HG03354 (cell line): ENCODE data around the gene MORN1.
A peak's percentile ranks its signal among the peaks of the same experiment; 100 is the strongest.
"Not testable (repeated sequence)": the region's sequence is repeated elsewhere in the genome, so short reads cannot be mapped to it uniquely, and the experiment has no call there.

Source experiments
- ATAC-seq: cut with Tn5 transposase; IDR thresholded peaks from one replicate; pipeline ENCODE4 v1.9.1; 2021; ENCODE audit warnings: mild to moderate bottlenecking; ENCODE audit not compliant: unreplicated experiment, poor library complexity, severe bottlenecking

The MORN1 gene

DNA sequence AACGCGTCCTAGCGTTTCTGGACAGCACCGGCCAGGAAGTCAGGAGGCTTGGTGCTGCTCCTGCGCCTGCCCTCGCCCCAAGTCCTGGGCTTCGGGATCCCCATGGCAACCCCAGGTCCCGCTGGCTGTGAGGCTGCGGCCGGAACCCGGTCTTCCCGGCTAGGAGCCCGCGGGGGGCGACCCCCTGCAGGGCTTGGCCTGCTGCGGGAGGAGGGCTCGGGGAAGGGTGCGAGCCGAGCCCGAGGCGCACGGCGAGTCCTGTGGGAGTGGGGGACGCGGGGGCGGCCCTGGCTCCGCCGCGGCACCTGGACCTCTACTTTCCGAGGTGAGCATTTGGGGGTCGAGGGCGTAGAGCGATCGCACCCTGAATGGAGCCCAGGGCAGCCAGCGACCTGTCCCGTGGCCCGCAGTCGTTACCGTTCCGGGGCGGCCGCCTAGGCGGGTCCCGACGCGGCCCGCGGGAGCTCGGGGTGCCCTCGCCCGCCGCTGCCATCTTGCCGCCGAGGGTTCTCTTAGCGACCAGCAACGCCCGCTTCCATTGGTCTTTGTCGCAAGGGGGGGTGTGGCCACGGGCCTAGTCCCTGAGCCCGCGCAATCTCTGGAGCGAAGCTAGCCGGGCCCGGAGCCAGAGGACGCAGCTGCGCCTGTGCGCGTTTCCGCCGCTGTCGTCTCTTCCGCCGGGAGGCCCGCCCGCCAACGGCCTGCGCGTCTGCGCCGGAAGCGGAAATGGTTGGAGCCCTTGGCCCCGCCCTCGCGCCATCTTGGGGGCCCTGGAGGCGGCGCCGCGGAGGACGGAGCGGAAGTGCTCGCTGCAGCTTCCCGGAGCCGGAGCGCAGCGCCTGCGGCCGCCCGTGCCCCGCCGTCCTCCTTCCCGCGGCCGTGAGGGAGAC, at the start of gene MORN1, which contains the start of gene RER1:
Gene MORN1 (minus strand): TSS at position 514 of the 890 bp plus-strand sequence. CDS start 21 bp downstream, at position 493.
Gene RER1 (plus strand): TSS at position 801 of the 890 bp plus-strand sequence. CDS start 3,950 bp downstream, outside the sequence.
- ATAC-seq = peak; percentile 95

DNA sequence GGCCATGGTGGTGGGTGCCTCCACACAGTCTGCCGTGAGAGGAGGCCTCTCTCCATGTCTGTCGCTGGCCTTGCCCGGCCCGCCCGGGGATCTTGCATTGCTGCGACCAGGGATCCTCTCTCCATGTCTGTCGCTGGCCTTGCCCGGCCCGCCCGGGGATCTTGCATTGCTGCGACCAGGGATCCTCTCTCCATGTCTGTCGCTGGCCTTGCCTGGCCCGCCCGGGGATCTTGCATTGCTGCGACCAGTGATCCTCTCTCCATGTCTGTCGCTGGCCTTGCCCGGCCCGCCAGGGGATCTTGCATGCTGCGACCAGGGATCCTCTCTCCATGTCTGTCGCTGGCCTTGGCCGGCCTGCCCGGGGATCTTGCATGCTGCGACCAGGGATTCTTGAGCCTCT, 49.0 kb upstream of the MORN1 start:
- ATAC-seq = not testable (repeated sequence)

DNA sequence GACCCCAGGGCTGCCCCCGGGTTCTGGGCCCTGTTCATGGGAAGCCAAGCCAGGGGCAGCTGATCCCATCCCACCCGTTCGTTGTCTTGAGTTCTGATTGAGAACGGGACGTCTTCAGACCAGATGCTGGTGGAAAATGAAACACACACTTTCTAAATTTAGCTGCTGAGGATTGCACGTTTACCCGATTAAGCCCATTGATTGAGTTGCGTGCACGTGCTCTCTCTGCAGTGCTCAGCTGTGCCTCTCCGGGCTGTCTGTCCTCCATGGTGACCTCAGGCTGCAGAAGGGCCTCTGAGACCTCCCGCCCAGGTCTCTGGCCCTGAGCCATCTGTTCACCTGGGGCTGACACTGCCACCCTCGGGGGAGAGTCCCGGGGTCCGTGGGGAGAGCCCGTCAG, 48.0 kb upstream of the MORN1 start:
- no peak for ATAC-seq

DNA sequence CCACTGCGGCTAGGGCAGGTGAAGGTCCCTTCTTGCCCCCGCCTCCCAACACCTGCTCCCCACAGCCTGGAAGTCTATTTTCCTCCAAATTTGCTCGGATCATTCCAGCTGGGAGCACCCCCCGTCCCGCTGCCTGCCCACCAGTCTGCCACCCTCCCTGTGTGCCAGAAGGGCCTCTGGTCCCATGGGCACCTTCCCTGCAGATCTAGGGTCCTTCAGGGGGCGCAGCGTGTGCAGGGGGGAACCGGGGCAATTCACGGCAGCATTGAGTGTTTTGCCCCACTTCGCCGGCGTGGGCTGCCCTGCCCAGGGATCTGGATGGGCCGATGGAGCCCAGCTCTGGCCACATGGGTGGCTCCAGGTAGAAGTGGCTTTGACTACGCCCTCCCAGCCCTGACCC, 47.3 kb upstream of the MORN1 start:
- no peak for ATAC-seq

DNA sequence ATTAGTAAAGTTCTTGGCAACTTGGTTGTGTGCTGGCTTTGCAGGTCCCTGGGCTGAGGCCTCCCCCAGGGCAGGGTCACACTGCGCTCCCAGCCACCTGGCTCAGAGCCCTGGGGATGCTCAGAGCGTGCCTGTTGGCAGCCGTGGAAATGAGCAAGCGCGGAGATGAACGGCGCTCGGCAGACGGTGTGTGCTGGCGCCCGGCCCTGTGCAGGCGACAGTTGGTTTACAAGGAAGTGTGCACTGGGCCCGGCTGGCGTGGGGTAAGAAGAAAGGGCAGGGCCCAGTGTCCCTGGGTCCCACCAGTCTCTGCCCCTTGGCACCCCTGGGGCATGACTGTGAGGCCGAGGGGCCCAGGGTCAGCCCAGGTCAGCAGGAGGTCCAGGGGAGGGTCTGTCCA, 46.7 kb upstream of the MORN1 start:
- ATAC-seq = no peak

DNA sequence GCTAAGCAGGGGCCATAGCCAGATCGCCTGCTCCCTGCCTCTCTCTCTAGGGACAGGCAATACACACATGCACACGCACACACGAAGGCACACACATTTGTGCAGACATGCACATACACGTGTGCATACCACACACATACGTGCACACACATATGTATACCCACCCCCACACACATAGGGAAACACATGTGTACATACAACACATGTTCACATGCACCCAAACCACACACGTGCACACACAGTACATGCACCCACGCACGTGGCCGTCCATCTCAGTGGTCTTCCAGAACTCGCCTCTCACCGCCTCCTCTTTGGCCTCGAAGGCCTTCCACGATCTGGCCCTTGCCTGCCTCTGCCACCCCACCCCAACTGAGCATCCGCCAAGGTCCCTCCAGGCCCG, 46.3 kb upstream of the MORN1 start:
- ATAC-seq = no peak

DNA sequence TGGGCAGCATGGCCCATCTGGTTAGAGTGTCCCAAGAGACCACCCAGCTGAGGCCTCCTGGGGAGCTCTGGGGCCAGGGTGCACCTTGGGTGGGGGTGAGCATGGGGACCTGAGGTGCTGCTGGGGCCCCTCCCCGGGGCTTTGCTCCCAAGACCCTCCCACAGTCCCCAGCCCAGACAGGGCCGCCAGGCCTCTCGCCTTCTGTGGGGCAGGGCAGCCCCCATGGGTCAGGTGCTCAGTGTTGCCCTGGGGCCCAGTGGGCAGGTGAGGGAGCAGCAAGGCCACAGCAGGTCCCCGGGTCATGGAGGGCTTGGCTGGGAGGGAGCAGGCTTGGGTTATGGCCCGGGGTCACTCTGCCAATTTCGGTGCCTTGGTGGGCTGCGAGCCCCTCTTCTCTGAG, 45.5 kb upstream of the MORN1 start:
- no peak for ATAC-seq

DNA sequence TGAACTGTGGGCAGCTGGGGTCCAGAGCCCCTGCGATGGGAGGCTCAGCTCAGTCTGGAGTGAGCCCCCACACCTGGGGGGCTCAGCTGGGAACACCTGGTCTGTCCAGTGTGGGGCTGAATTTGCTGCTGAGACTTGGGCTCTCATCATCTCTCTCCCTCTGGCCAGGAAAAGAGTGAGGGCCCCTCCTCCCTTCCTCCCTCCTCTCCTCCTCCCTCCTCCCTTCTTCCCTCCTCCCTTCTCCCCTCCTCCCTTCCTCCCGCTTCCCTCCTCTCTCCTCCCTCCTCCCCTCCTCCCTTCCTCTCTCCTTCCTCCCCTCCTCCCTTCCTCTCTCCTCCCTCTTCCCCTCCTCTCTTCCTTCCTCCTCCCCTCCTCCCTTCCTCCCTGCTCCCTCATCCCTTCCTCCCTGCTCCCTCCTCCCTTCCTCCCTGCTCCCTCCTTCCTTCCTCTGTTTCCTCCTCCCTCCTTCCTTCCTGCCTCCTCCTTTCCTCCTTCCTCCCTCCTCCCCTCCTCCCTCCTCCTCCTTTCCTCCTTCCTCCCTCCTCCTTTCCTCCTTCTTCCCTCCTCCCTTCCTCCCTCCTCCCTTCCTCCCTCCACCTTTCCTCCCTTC, 44.5 kb upstream of the MORN1 start:
- no peak for ATAC-seq

DNA sequence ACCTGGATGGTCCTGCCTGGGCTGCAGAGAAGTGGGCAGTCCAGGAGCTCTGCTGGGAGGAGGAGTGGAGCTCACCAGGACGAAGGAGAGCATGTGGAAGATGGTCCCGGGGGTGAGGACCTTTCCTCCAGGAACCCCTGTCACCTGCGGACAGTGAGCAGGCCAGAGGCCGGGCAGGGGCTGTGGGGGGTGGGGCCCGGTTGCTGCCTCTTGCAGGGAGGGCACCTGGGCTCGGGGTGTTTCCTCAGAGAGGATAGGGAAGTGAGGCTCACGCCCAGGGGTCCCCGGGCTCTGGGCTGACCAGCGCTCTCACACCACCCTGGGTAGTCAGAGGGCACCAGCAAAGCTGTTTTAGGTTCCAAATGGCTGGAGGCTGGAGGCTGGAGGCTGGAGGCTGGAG, 43.7 kb upstream of the MORN1 start:
- no peak for ATAC-seq

DNA sequence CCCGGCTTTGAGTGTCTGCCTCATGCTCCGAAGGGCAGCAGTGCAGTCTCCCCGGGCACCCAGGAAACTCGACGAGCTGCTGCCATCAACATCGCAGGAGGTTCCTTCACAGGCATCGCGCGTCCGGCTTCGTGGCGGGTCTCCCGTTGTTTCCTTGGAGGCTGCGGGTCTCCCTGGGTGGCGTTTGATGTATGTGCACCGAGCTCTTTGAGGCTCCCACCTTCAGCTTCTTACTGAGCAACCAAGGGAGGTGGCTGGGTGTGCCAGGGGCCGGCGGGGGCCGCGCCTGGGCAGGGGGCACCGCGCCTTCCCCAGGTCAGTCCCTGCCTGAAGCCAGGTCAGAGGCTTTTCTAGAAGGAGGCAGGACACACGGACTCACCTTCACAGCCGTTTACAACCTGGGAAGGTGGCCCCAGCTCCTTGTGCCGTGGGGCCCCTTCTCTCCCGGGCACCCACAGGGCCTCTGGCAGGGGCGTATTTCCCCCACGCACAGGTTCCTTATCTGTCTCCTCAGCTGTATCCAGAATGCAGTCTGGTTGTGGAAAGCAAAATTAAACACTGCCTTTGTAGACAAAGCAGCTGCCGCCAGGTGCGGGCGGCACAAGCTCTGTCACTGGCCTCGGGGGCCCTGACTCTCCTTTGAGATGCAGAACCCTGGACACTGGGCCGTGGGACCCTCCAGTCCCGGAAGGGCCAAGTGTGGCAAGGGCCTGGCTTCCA, 42.7 kb upstream of the MORN1 start:
- ATAC-seq = no peak

DNA sequence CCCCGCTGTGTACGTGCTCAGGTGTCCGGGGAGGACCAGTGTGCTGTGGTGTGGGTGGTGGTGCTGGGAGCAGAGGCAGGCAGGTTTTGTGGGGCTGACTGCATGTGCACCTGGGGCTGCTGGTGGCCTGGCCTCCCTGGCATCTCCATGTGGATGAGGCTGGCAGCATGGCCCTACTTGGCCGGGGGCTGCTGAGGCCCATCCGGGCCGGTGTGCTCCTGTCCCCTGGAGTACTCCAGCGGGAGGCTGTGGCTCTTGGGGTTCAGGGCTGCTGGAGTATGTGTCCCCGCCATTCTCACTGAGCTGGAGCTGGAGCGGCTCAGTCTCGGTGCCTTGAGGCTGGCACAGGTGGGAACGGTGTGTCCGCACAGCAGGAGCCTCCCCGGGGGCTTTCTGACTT, 41.8 kb upstream of the MORN1 start:
- ATAC-seq = no peak

DNA sequence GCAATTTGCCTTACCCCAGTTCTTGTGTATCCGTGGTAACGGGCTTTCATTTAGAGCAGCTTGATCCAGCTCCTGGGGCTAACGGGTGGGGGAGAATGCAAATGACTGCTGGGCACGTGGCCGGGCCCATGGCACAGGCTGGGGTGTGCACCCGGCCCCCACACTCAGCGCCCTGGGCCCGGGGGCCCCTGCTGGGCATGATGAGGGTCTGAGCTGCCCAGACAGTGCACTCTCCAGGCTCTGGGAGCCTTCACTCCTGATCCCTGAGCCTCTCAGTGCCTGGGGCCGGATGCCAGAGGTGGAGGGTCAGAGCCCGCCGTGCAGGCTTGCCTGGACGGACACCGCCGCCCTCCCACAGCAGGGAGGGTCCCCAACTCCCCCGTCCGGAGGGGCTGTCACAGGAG, 41.1 kb upstream of the MORN1 start:
- no peak for ATAC-seq

DNA sequence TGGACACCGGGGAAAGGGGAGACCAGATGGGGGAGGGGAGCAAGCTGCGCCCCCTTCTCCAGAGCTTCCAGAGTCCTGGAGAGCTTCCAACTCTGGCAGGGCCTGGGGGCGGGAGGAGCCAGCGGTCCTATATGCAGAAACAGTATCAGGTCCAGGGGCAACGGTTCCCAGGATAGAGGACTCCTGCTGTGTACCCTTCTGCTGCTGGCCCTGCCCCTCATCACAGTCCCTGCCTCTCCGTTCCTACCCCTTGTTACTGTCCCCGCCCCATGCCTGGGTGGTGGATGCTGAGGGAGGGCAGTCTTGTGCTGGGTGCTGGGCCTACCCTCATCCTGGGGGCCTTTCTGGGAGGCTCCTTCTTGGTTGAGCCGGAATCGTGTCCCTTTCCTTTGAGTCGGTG, 40.2 kb upstream of the MORN1 start:
- ATAC-seq = no peak

DNA sequence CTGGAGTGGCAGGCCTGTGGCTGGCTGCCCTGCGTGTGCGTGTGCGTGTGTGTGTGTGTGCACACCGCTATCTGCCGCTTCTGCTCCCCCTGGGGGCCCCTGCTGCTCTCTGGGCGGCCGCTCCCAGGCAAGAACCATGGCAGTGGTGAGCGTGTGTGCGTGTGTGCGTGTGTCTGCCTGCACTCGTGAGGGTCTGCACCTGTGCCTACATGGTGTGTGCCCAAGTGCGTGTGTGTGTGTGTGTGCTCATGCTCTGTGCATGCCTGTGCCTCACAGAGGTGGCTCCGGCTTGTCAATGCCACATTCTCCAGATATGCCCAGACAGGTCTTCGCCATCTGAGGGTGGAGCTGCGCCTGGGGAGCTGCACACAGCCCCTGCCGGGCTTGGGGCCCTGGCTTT, 39.7 kb upstream of the MORN1 start:
- ATAC-seq = no peak

DNA sequence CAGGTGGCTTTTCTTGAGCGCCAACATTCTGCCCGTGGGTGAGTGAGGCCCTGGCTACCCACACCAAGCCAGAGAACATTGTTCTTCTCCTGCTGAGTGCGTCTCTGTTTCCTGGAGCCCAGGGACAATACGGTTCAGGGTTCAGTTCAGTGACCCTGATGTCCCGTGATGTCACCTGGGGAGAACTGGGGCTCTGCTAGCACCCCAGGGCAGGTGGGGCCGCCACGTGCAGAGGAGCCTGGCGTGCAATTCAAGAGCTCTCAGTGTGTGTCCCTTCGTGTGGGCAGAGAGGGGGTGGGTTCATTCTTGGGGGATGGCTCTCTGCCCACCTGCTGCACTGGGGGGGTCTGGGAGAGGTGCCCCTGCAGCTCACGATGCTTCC, 39.2 kb upstream of the MORN1 start:
- ATAC-seq = no peak

DNA sequence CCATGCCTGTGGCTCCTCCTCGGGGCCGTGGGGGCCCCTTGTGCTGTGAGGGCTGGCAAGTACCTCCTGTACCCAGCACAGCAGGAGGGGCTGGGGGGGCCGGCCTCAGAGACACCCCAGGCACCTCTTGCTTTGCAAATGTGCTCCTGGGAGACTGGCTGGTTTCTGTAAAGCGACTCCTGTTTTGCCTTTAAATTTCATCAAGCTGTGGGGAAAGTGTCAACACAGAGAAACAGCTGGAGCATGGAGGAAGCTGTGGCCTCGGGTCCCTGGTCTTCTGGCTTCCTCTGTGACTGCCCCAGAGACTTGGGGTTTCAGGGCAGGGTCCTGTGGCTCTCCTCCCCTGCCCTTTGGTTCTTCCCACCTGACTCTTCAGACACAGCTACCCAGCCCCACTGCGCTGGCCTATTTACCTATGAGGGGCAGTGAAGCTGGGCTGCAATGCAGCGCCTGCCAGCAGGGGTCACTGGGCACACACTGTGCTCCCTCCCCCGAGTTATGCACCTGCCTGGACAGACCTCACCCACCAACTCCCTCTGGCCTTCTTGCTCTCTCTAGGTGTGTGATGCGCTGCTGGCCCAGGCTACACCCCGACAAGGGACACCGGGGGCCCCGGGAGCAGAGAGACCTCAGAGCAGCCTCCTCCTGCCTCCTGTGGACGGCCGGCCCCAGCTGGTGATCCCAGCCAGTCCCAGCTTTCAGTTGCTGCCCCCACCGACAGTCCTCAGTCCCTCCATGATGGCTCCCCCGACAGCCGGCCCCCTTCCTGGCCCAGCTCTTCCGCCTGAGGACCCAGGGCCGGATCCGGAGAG, 38.6 kb upstream of the MORN1 start:
- no peak for ATAC-seq

DNA sequence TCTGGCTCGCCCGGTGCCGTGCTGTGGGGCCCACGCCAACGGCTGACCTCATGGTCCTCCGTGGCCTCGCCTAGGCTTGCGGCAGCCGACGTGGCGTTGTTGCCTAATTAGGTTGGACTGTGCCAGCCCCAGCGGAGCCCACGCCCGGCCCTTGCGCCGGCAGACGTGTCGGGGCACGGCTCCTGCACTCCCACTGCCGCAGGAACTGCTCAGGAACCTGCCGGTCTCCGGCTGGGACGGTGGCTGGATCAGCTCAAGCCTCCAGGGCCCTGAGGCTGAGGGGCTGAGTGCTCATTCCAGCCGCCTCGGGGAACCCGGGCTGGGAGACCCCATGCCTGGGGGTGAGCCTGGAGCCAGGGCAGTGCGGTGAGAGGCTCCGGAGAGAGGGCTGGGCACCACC, 37.1 kb upstream of the MORN1 start:
- ATAC-seq = no peak

DNA sequence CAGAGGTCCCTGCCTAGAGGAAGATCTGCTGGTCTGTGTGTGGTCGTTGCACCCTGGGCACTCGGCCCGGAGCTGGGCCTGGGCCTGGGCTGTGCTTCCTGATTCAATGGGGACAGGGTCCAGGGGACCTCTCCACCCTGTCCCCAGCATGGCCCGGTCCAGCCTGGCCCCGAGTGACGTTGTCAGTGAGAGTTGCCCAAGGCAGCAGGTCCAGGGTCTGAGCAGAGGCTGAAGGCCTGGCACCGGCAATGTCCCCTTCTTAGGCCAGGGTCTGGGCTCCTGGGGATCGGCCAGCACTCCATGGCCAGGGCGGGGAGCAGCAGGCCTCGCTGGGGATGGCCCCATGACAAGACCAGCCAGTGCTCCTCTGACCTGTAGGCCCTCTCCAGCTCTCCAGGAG, 36.6 kb upstream of the MORN1 start:
- ATAC-seq = no peak

DNA sequence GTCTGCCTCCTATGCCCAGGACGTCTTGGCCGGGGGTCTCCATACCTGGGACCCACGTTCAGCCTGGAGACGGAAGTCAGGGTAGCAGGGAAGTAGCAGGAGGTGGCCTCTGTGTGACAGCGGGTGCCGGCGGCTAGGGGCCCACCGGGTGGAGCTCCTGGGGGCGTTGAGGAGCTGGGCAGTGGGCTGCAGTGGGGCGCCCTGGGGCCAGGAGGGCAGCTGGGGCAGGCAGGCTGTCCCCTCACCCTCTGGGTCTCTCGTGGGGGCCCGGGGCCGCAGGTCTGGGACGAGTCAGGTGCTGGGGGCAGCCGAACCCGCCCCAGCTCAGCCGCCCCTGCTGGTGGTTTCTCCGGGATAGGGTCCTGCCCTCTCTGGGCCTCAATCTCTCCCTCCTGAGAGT, 35.7 kb upstream of the MORN1 start:
- ATAC-seq = no peak

DNA sequence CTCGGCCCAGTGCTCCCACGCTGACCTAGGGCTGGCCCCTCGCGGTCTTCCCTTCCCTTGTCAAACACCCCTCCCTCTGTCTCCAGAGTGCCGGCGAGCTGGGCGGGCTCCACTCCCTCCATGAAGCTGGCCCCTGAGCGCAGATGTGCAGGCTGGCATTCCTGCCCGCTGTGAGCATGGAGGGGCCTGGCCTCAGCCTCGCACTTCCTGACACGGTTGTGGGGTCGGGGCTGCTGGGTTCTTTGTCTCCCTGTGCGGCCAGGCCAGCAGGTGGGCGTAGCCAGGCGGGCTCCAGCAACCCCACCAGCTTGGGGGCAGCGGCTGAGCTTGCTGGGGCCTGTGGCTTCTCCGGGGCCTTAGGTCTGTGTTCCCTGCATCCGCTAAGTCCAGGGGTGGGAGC, 35.2 kb upstream of the MORN1 start:
- no peak for ATAC-seq
